SK-N-SH (cell line): ENCODE measurements around the gene HEY2. TPM values are rescaled to one million over a fixed set of nuclear protein-coding genes. Genes with fewer than 3 reads are reported as not detected.

Experiments
- CTCF ChIA-PET: fragments of 300-600, 350-600 bp; formaldehyde crosslinking; extraction: SDS; loops from one replicate; lab custom pipeline; 2021; lab: Yijun Ruan, JAX
- POLR2A ChIA-PET: fragments of 350-600 bp; sonication (Branson Sonifier 250); formaldehyde crosslinking; extraction: SDS; loops from one replicate; lab custom pipeline; 2020; ENCODE audit warnings: antibody characterized with exemption, inconsistent platforms; lab: Yijun Ruan, JAX
- DNase-seq: peaks from one replicate; pipeline ENCODE4 v3.0.0; 2012
- H2AFZ ChIP-seq: fragments of 200-600 bp; sonication (generic); 2 replicates; pipeline ENCODE4 v1.8.1; 2016; ENCODE audit warnings: antibody characterized with exemption, mild to moderate bottlenecking, low read depth
- H3F3A ChIP-seq: fragments of 200-600 bp; sonication (generic); replicated peaks from 2 replicates; pipeline ENCODE3; 2016; ENCODE audit warnings: antibody characterized with exemption, mild to moderate bottlenecking; ENCODE audit not compliant: insufficient read depth
- H3K27ac ChIP-seq, 2 experiments: fragments of 200-500 bp in 1 of 2; fragments of 200-600 bp in 1 of 2; sonication (Bioruptor generic) in 1 of 2; sonication (generic), shearing (Covaris generic) in 1 of 2; 2 replicates each; pipeline versions ENCODE4 v1.5.1 to v1.6.1; 2014 to 2016; ENCODE audit warnings: low read depth in 2 of 2, inconsistent platforms in 1 of 2, low read length in 1 of 2, mild to moderate bottlenecking in 1 of 2, mixed read lengths in 1 of 2
- H3K27me3 ChIP-seq: fragments of 200-600 bp; sonication (generic), shearing (Covaris generic); 2 replicates; pipeline ENCODE4 v1.6.1; 2016; ENCODE audit warnings: mixed run types; ENCODE audit not compliant: insufficient read depth
- H3K36me3 ChIP-seq, 2 experiments: fragments of 200-500 bp in 1 of 2; fragments of 200-600 bp in 1 of 2; sonication (Bioruptor generic) in 1 of 2; sonication (generic) in 1 of 2; replicated peaks in 1 of 2; 2 replicates each; pipeline versions ENCODE3 to v1.5.1; 2014 to 2016; ENCODE audit warnings: low read length in 1 of 2, mild to moderate bottlenecking in 1 of 2; ENCODE audit not compliant: insufficient read depth in 2 of 2, control insufficient read depth in 1 of 2
- H3K4me1 ChIP-seq, 2 experiments: fragments of 200-500 bp in 1 of 2; fragments of 200-600 bp in 1 of 2; sonication (Bioruptor generic) in 1 of 2; sonication (generic), shearing (Covaris generic) in 1 of 2; 2 replicates each; pipeline versions ENCODE4 v1.5.1 to v1.6.1; 2014 to 2016; ENCODE audit warnings: low read depth in 1 of 2, low read length in 1 of 2, mixed run types in 1 of 2; ENCODE audit not compliant: insufficient read depth in 2 of 2, control insufficient read depth in 1 of 2
- H3K4me2 ChIP-seq: fragments of 200-600 bp; sonication (generic), shearing (Covaris generic); 2 replicates; pipeline ENCODE4 v1.6.1; 2017; ENCODE audit warnings: mixed run types
- H3K4me3 ChIP-seq, 2 experiments: fragments of 200-500 bp in 1 of 2; fragments of 200-600 bp in 1 of 2; sonication (Bioruptor generic) in 1 of 2; sonication (generic), shearing (Covaris generic) in 1 of 2; 2 replicates each; pipeline versions ENCODE4 v1.5.1 to v1.8.1; 2014 to 2016; ENCODE audit warnings: low read depth in 2 of 2, inconsistent platforms in 1 of 2, low read length in 1 of 2, mild to moderate bottlenecking in 1 of 2, mixed read lengths in 1 of 2, moderate library complexity in 1 of 2
- H3K79me2 ChIP-seq: fragments of 200-600 bp; sonication (generic); 2 replicates; pipeline ENCODE4 v1.8.1; 2017; ENCODE audit warnings: mild to moderate bottlenecking; ENCODE audit not compliant: insufficient read depth
- H3K9ac ChIP-seq: fragments of 200-600 bp; sonication (generic); 2 replicates; pipeline ENCODE4 v1.6.1; 2017; ENCODE audit warnings: mixed run types
- H3K9me2 ChIP-seq: fragments of 200-600 bp; sonication (generic); 2 replicates; pipeline ENCODE4 v1.6.1; 2017; ENCODE audit warnings: mixed run types
- H3K9me3 ChIP-seq: fragments of 200-600 bp; sonication (generic); 2 replicates; pipeline ENCODE4 v1.6.1; 2017; ENCODE audit warnings: mixed run types, mild to moderate bottlenecking, moderate library complexity
- H4K20me1 ChIP-seq: fragments of 200-600 bp; sonication (generic); 2 replicates; pipeline ENCODE4 v1.6.1; 2017; ENCODE audit warnings: mild to moderate bottlenecking, mixed run types; ENCODE audit not compliant: insufficient read depth
- CHD2 ChIP-seq: fragments of 150-350 bp; IDR thresholded peaks from 2 replicates; pipeline ENCODE4 v1.6.1; 2018; ENCODE audit warnings: low read length; ENCODE audit not compliant: partially characterized antibody
- ELF1 ChIP-seq: IDR thresholded peaks from 2 replicates; pipeline ENCODE4 v1.4.0; 2012
- FOSL2 ChIP-seq: IDR thresholded peaks from 2 replicates; pipeline ENCODE4 v1.4.0; 2012; ENCODE audit warnings: low read depth, mild to moderate bottlenecking, moderate library complexity, borderline replicate concordance
- FOXJ3 ChIP-seq: sonication (generic); formaldehyde crosslinking; IDR thresholded peaks from 2 replicates; pipeline ENCODE4 v1.5.1; 2020; ENCODE audit warnings: mild to moderate bottlenecking, missing genetic modification reagents
- GABPA ChIP-seq: IDR thresholded peaks from 2 replicates; pipeline ENCODE4 v1.4.0; 2012; ENCODE audit warnings: low read depth, mild to moderate bottlenecking
- JUND ChIP-seq: IDR thresholded peaks from 2 replicates; pipeline ENCODE4 v1.4.0; 2012
- MXI1 ChIP-seq: IDR thresholded peaks from 2 replicates; pipeline ENCODE4 v1.6.1; 2012; ENCODE audit warnings: mild to moderate bottlenecking, low read depth, low read length, improper control_type of control experiment
- PBX3 ChIP-seq: IDR thresholded peaks from 2 replicates; pipeline ENCODE4; 2012
- RCOR1 ChIP-seq: fragments of 150-350 bp; IDR thresholded peaks from 2 replicates; pipeline ENCODE4 v1.6.1; 2017; ENCODE audit warnings: antibody characterized with exemption, low read length
- RXRA ChIP-seq: IDR thresholded peaks from 2 replicates; pipeline ENCODE4 v1.4.0; 2012; ENCODE audit warnings: low read depth, mild to moderate bottlenecking, borderline replicate concordance
- SIN3A ChIP-seq: IDR thresholded peaks from 2 replicates; pipeline ENCODE4 v1.6.1; 2012; ENCODE audit warnings: low read depth, mild to moderate bottlenecking, low read length, moderate library complexity, borderline replicate concordance
- SMC3 ChIP-seq: IDR thresholded peaks from 2 replicates; pipeline ENCODE4 v1.6.1; 2012; ENCODE audit warnings: low read depth, low read length, improper control_type of control experiment
- TCF12 ChIP-seq: IDR thresholded peaks from 2 replicates; pipeline ENCODE4 v1.4.0; 2012
- TEAD4 ChIP-seq: IDR thresholded peaks from 2 replicates; pipeline ENCODE4 v1.4.0; 2012; ENCODE audit warnings: mild to moderate bottlenecking, borderline replicate concordance; ENCODE audit not compliant: insufficient read depth
- WGBS: methylation state at CpG from one replicate; pipeline ENCODE4 v1.1.6; 2017; ENCODE audit warnings: low lambda C conversion rate; 5-methylcytosine and 5-hydroxymethylcytosine counted together
- polyA plus RNA-seq, 3 experiments: library from polyadenylated mRNA; depleted of rRNA; stranded (reverse); fragments of >200 nt; gene quantifications; 2 replicates each; pipeline ENCODE4 v1.2.3, GENCODE V29; 2012
- TF ChIP-seq, protein P1 (sequence below): IDR thresholded peaks from 2 replicates; pipeline ENCODE4 v1.4.0; 2012; ENCODE audit warnings: low read depth, borderline replicate concordance
- TF ChIP-seq, protein P2 (sequence below): IDR thresholded peaks from 2 replicates; pipeline ENCODE4 v1.4.0; 2012; ENCODE audit warnings: low read depth
- TF ChIP-seq, protein P3 (sequence below): IDR thresholded peaks from 2 replicates; pipeline ENCODE4 v1.6.1; 2012; ENCODE audit warnings: mild to moderate bottlenecking, low read depth, low read length, moderate library complexity

HEY2 gene
- polyA plus RNA-seq, 1 of the 3 experiments (the other 2 are of a cell fraction) = not detected

GRCh38 chr6:125754566-125754965 is 5.1 kb downstream of the HEY2 start:
- Histone ChIP-seq H3K9me3 (no peaks in the 10 kb centered on the region), H3K27me3 (peaks cover 62% of the 10 kb centered on the region), H3K79me2 (no peaks in the 10 kb centered on the region), H3K9ac (no peak overlapping the region), H3K4me1 (peaks cover 0 to 14% of the 10 kb centered on the region in 2 experiments; a peak in 1 of 4 replicates), H4K20me1 (no peaks in the 10 kb centered on the region), H3K4me3 (no peak overlapping the region), H3K27ac (no peak overlapping the region), H3K4me2 (no peak overlapping the region), H2AFZ (no peak overlapping the region), H3F3A (no peaks in the 10 kb centered on the region), H3K9me2 (no peaks in the 10 kb centered on the region), H3K36me3 (no peaks in the 10 kb centered on the region)
- ChIA-PET POLR2A (no interaction called here), CTCF (interaction anchor here (0.6 to 10.5 kb wide), 5 partner anchors 9 to 453 kb away, joined by 3 to 278 read pairs (median 7); partner anchors contain the start of gene HDDC2)
- no peak for DNase-seq
- TF ChIP-seq JUND (no peak), FOXJ3 (CRISPR knock-in tag) (no peak), RXRA (no peak)
- TF ChIP-seq, protein P1, sequence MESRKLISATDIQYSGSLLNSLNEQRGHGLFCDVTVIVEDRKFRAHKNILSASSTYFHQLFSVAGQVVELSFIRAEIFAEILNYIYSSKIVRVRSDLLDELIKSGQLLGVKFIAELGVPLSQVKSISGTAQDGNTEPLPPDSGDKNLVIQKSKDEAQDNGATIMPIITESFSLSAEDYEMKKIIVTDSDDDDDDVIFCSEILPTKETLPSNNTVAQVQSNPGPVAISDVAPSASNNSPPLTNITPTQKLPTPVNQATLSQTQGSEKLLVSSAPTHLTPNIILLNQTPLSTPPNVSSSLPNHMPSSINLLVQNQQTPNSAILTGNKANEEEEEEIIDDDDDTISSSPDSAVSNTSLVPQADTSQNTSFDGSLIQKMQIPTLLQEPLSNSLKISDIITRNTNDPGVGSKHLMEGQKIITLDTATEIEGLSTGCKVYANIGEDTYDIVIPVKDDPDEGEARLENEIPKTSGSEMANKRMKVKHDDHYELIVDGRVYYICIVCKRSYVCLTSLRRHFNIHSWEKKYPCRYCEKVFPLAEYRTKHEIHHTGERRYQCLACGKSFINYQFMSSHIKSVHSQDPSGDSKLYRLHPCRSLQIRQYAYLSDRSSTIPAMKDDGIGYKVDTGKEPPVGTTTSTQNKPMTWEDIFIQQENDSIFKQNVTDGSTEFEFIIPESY = no peak
- 36% methylated on average over 2 of the region's 2 CpGs for WGBS

- 0 out of 2 replicates have a peak overlapping the region, but pooled peaks have one; percentile 52 for H2AFZ ChIP-seq
- CTCF ChIA-PET = interaction anchor here (0.5 to 10.5 kb wide), 37 partner anchors 9 to 612 kb away, joined by 3 to 278 read pairs (median 4); partner anchors contain the start of genes HEY2 and NCOA7
- POLR2A ChIA-PET = no interaction called here
- H3K4me2 ChIP-seq = peak overlapping the region; percentile 75
- no peak overlapping the region for H3K9ac ChIP-seq
- 14% methylated on average over 36 of the region's 42 CpGs for WGBS
- peak; percentile 87 for DNase-seq
- no peaks in the 10 kb centered on the region for H3K9me3 ChIP-seq
- H3K79me2 ChIP-seq = no peaks in the 10 kb centered on the region
- H4K20me1 ChIP-seq = no peaks in the 10 kb centered on the region
- H3F3A ChIP-seq = no peaks in the 10 kb centered on the region
- peaks cover 68% of the 10 kb centered on the region for H3K27me3 ChIP-seq
- H3K4me3 ChIP-seq = peak overlapping the region; percentile 27 to 37
- no peak overlapping the region for H3K27ac ChIP-seq
- H3K36me3 ChIP-seq = no peaks in the 10 kb centered on the region
- H3K4me1 ChIP-seq = peaks cover 0 to 8% of the 10 kb centered on the region in 2 experiments; a peak in 1 of 4 replicates
- no peaks in the 10 kb centered on the region for H3K9me2 ChIP-seq
- TF ChIP-seq MXI1 (no peak), RXRA (no peak), GABPA (no peak), TEAD4 (no peak), FOXJ3 (CRISPR knock-in tag) (no peak), ELF1 (no peak), FOSL2 (no peak), SMC3 (peak; percentile 63), JUND (no peak), TCF12 (no peak), RCOR1 (no peak), SIN3A (no peak), CHD2 (no peak), PBX3 (no peak)
- TF ChIP-seq, protein P1 = no peak
- TF ChIP-seq, protein P2, sequence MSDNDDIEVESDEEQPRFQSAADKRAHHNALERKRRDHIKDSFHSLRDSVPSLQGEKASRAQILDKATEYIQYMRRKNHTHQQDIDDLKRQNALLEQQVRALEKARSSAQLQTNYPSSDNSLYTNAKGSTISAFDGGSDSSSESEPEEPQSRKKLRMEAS = no peak
- TF ChIP-seq, protein P3, sequence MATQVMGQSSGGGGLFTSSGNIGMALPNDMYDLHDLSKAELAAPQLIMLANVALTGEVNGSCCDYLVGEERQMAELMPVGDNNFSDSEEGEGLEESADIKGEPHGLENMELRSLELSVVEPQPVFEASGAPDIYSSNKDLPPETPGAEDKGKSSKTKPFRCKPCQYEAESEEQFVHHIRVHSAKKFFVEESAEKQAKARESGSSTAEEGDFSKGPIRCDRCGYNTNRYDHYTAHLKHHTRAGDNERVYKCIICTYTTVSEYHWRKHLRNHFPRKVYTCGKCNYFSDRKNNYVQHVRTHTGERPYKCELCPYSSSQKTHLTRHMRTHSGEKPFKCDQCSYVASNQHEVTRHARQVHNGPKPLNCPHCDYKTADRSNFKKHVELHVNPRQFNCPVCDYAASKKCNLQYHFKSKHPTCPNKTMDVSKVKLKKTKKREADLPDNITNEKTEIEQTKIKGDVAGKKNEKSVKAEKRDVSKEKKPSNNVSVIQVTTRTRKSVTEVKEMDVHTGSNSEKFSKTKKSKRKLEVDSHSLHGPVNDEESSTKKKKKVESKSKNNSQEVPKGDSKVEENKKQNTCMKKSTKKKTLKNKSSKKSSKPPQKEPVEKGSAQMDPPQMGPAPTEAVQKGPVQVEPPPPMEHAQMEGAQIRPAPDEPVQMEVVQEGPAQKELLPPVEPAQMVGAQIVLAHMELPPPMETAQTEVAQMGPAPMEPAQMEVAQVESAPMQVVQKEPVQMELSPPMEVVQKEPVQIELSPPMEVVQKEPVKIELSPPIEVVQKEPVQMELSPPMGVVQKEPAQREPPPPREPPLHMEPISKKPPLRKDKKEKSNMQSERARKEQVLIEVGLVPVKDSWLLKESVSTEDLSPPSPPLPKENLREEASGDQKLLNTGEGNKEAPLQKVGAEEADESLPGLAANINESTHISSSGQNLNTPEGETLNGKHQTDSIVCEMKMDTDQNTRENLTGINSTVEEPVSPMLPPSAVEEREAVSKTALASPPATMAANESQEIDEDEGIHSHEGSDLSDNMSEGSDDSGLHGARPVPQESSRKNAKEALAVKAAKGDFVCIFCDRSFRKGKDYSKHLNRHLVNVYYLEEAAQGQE = no peak
These were observed 9.9 kb downstream of the HEY2 start for GRCh38 chr6:125759184-125759902.
